Left lung (tissue), 10 donors: Measurements from ENCODE around the gene NFATC1. TPM values are rescaled to one million over a fixed set of nuclear protein-coding genes. Genes with fewer than 3 reads are reported as not detected.
A peak's percentile ranks its signal among the peaks of the same experiment; 100 is the strongest.

ENCODE experiments used
- ATAC-seq: fragments of 200-7000 bp; cut with Tn5 transposase; one replicate; pipeline ENCODE4 v1.9.1; 2020; ENCODE audit warnings: moderate library complexity
- DNase-seq, 4 donors: peaks; one replicate each; pipeline ENCODE4 v3.0.0-alpha.2; 2013 to 2020
- H3K27ac ChIP-seq, 2 donors: fragments of 200-600 bp; sonication (generic) in 1 of 2; one replicate each; pipeline versions ENCODE4 v1.5.0 to v1.8.0; 2020 to 2021
- H3K27me3 ChIP-seq, 2 donors: fragments of 200-600 bp; sonication (generic) in 1 of 2; one replicate each; pipeline versions ENCODE4 v1.5.0 to v1.8.0; 2020 to 2021
- H3K36me3 ChIP-seq, 2 donors: fragments of 200-600 bp; sonication (generic) in 1 of 2; one replicate each; pipeline versions ENCODE4 v1.5.0 to v1.8.0; 2020 to 2021
- H3K4me1 ChIP-seq, 2 donors: fragments of 200-600 bp; one replicate each; pipeline ENCODE4 v1.8.0; 2021
- H3K4me3 ChIP-seq, 2 donors: fragments of 200-600 bp; sonication (generic) in 1 of 2; one replicate each; pipeline versions ENCODE4 v1.5.0 to v1.8.0; 2020 to 2021; ENCODE audit warnings: mild to moderate bottlenecking in 1 of 2
- H3K9me3 ChIP-seq, 2 donors: fragments of 200-600 bp; sonication (generic) in 1 of 2; one replicate each; pipeline versions ENCODE4 v1.5.0 to v1.8.0; 2020 to 2021
- CTCF ChIP-seq, 2 donors: fragments of 200-600 bp; sonication (generic) in 1 of 2; IDR thresholded peaks; one replicate each; pipeline versions ENCODE4 v1.5.0 to v1.8.0; 2021; ENCODE audit warnings: antibody characterized with exemption in 2 of 2
- intact Hi-C, 2 donors: fragments of 100-400 bp; cut with DNase I; formaldehyde crosslinking; loops; one replicate each; pipeline versions ENCODE4 v1.11.2 to v1.14.2; 2022
- polyA plus RNA-seq, 6 donors: library from polyadenylated mRNA; unstranded; fragments of 120-200 nt; gene quantifications; one replicate each; pipeline ENCODE4 v1.2.1, GENCODE V29; 2013; ENCODE audit not compliant: insufficient read length in 6 of 6
- total RNA-seq, 2 donors: library from RNA; stranded (reverse); fragmentation: NEBNext Ultra II Directional; extraction: Animal tissue kit (Norgen Biotek cat#: 25700); gene quantifications; one replicate each; pipeline ENCODE4 v1.2.1, GENCODE V29; 2021
- donor health status: DM: no; HTN: yes; CAD: no.
- donor health status: DM: no; HTN: no; CAD: no.

NFATC1 gene
- total and polyA plus RNA-seq, 8 donors: 6.5 to 17.1 (median 8.0) TPM

GRCh38 chr18:79423211-79424007, 27.7 kb downstream of the NFATC1 start:
- ATAC-seq: peak; percentile 9

GRCh38 chr18:79424008-79424565, 28.4 kb downstream of the NFATC1 start:
- H3K4me3 ChIP-seq: no peak overlapping the region
- peak; percentile 39 for ATAC-seq
- TF ChIP-seq CTCF (IDR thresholded peaks at IDR 0.05): no peak
- peaks cover 0 to 9% of the 10 kb centered on the region in 2 donors for H3K4me1 ChIP-seq
- no peak overlapping the region for H3K27ac ChIP-seq
- no peaks in the 10 kb centered on the region for H3K27me3 ChIP-seq
- peaks cover 0 to 24% of the 10 kb centered on the region in 2 donors for H3K36me3 ChIP-seq
- peak in 1 of 4 donors; percentile 73 for DNase-seq
- intact Hi-C loops: no loop called here
- H3K9me3 ChIP-seq: no peaks in the 10 kb centered on the region

More at GRCh38 chr18:79423211-79424007, 27.7 kb downstream of the NFATC1 start:
- Histone ChIP-seq H3K27ac (no peak overlapping the region), H3K27me3 (no peaks in the 10 kb centered on the region), H3K4me1 (peaks cover 0 to 9% of the 10 kb centered on the region in 2 donors), H3K36me3 (peaks cover 0 to 24% of the 10 kb centered on the region in 2 donors), H3K4me3 (no peak overlapping the region), H3K9me3 (no peaks in the 10 kb centered on the region)
- no peak for TF ChIP-seq CTCF (IDR thresholded peaks at IDR 0.05)
- intact Hi-C loops: no loop called here
- DNase-seq: peak in 1 of 4 donors; percentile 76

DNA sequence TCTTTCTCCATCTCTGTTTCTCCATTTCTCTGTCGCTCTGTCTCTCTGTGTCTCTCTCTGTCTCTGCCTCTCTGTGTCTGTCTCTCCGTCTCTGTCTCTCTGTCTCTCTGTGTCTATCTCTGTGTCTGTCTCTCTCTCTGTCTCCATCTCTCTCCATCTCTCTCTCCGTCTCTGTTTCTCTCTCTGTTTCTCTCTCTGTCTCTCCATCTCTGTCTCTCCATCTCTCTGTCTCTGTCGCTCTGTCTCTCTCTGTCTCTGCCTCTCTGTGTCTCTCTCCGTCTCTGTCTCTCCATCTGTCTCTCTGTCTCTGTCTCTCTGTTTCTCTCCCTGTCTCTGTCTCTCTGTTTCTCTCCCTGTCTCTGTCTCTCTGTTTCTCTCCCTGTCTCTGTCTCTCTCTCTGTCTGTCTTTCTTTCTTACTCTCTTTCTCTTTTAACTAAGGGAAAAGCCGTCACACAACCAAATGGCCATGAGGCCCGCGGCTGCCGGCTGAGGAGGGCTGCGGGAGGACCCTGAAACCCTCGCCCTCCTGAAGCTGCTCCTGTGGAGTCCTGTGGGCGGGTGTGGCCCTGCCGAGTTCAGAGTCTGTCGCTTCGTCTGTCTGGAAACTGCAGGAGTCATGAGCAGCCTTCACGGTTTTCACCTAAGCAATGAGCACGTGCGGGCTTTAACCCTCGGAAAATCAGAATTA, 29.3 kb downstream of the NFATC1 start:
- no peak overlapping the region for H3K27ac ChIP-seq
- DNase-seq (peak in 1 of 4 donors; percentile 44), ATAC-seq (no peak)
- no peaks in the 10 kb centered on the region for H3K9me3 ChIP-seq
- peaks cover 0 to 24% of the 10 kb centered on the region in 2 donors for H3K36me3 ChIP-seq
- no peak overlapping the region for H3K4me3 ChIP-seq
- H3K4me1 ChIP-seq: peaks cover 0 to 9% of the 10 kb centered on the region in 2 donors
- H3K27me3 ChIP-seq: no peaks in the 10 kb centered on the region
- no peak for TF ChIP-seq CTCF (IDR thresholded peaks at IDR 0.05)
- intact Hi-C loops: no loop called here

DNA sequence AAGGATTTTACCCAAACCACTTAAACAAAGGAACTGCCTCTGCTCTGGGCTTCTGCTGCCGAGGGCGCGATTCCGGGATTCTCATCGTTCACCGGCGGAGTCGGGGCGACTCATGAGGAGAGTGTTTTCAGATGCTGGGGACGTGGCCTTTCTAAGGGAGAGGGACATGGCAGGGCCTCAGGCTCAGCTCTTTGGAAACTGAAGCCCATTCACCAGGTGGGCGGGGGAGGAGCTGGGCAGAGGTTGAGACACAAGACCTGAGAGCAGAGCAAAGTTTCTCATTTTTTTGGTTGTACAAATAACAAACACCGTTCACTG, 29.8 kb downstream of the NFATC1 start:
- TF ChIP-seq CTCF (IDR thresholded peaks at IDR 0.05): no peak
- peaks cover 0 to 9% of the 10 kb centered on the region in 2 donors for H3K4me1 ChIP-seq
- peaks cover 0 to 22% of the 10 kb centered on the region in 2 donors for H3K36me3 ChIP-seq
- intact Hi-C loops: no loop called here
- no peak overlapping the region for H3K27ac ChIP-seq
- DNase-seq (peak in 1 of 4 donors; percentile 64), ATAC-seq (no peak)
- H3K27me3 ChIP-seq: no peaks in the 10 kb centered on the region
- H3K4me3 ChIP-seq: no peak overlapping the region
- H3K9me3 ChIP-seq: no peaks in the 10 kb centered on the region
